Hepatocyte (in vitro differentiated cells): ENCODE measurements around the gene PLEKHM3.

Experiments used
- EZH2 ChIP-seq: fragments of 200-600 bp; sonication (generic); IDR thresholded peaks from 2 replicates; pipeline ENCODE4 v1.6.1; 2016; ENCODE audit warnings: antibody characterized with exemption, mild to moderate bottlenecking, borderline replicate concordance
- EZH2phosphoT487 ChIP-seq: fragments of 200-600 bp; sonication (generic); IDR thresholded peaks from one replicate; pipeline ENCODE4 v1.6.1; 2018; ENCODE audit warnings: antibody characterized with exemption, mild to moderate bottlenecking, low read depth, moderate library complexity; ENCODE audit not compliant: unreplicated experiment, severe bottlenecking
- TF ChIP-seq, protein P1 (sequence below): fragments of 200-600 bp; sonication (generic); IDR thresholded peaks from 2 replicates; pipeline ENCODE4 v1.5.1; 2016; ENCODE audit warnings: antibody characterized with exemption, mild to moderate bottlenecking; ENCODE audit not compliant: poor library complexity

GRCh38 chr2:207867905-207868304 is 157.4 kb downstream of the PLEKHM3 start:
- TF ChIP-seq, protein P1, sequence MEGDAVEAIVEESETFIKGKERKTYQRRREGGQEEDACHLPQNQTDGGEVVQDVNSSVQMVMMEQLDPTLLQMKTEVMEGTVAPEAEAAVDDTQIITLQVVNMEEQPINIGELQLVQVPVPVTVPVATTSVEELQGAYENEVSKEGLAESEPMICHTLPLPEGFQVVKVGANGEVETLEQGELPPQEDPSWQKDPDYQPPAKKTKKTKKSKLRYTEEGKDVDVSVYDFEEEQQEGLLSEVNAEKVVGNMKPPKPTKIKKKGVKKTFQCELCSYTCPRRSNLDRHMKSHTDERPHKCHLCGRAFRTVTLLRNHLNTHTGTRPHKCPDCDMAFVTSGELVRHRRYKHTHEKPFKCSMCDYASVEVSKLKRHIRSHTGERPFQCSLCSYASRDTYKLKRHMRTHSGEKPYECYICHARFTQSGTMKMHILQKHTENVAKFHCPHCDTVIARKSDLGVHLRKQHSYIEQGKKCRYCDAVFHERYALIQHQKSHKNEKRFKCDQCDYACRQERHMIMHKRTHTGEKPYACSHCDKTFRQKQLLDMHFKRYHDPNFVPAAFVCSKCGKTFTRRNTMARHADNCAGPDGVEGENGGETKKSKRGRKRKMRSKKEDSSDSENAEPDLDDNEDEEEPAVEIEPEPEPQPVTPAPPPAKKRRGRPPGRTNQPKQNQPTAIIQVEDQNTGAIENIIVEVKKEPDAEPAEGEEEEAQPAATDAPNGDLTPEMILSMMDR = no peak
- TF ChIP-seq EZH2 (no peak), EZH2phosphoT487 (no peak)
